ENCODE results near the gene CST8. TPM values are rescaled to one million over a fixed set of nuclear protein-coding genes. Genes with fewer than 3 reads are reported as not detected.
"Not testable (repeated sequence)": the region's sequence is repeated elsewhere in the genome, so short reads cannot be mapped to it uniquely, and the experiment has no call there.

Gene CST8
- total RNA-seq, 1 donor from 2014 or later: not detected

- no peak for DNase-seq (ENCODE audit: low read depth)
- Histone ChIP-seq H3K4me3 (ENCODE audit: low read depth, low read length) (no peak overlapping the region), H3K27me3 (ENCODE audit: control insufficient read depth, insufficient read depth, low read length) (no peaks in the 10 kb centered on the region), H3K36me3 (ENCODE audit: control insufficient read depth, insufficient read depth, low read length) (no peaks in the 10 kb centered on the region)
- no peak for TF ChIP-seq CTCF (IDR thresholded peaks at IDR 0.05; ENCODE audit: insufficient read depth, low read length, poor library complexity, severe bottlenecking)
Observed at GRCh38 chr20:23459461-23460150, 31.3 kb upstream of the CST8 start.

GRCh38 chr20:23461180-23461579, 29.7 kb upstream of the CST8 start:
- no peak for TF ChIP-seq CTCF (IDR thresholded peaks at IDR 0.05; ENCODE audit: insufficient read depth, low read length, poor library complexity, severe bottlenecking)
- H3K36me3 ChIP-seq (ENCODE audit: control insufficient read depth, insufficient read depth, low read length): no peaks in the 10 kb centered on the region

GRCh38 chr20:23466961-23467360, 24.0 kb upstream of the CST8 start:
- not testable (repeated sequence) for DNase-seq (ENCODE audit: low read depth); H3K27me3 ChIP-seq (ENCODE audit: control insufficient read depth, insufficient read depth, low read length); H3K36me3 ChIP-seq (ENCODE audit: control insufficient read depth, insufficient read depth, low read length); H3K4me3 ChIP-seq (ENCODE audit: low read depth, low read length)

More at GRCh38 chr20:23461180-23461579, 29.7 kb upstream of the CST8 start:
- Histone ChIP-seq H3K27me3 (ENCODE audit: control insufficient read depth, insufficient read depth, low read length) (no peaks in the 10 kb centered on the region), H3K4me3 (ENCODE audit: low read depth, low read length) (no peak overlapping the region)
- no peak for DNase-seq (ENCODE audit: low read depth)

- not testable (repeated sequence) for H3K27me3 ChIP-seq (ENCODE audit: control insufficient read depth, insufficient read depth, low read length); H3K36me3 ChIP-seq (ENCODE audit: control insufficient read depth, insufficient read depth, low read length); H3K4me3 ChIP-seq (ENCODE audit: low read depth, low read length); DNase-seq (ENCODE audit: low read depth)
Observed at GRCh38 chr20:23472306-23472705, 18.6 kb upstream of the CST8 start.

- H3K4me3 ChIP-seq (ENCODE audit: low read depth, low read length); H3K27me3 ChIP-seq (ENCODE audit: control insufficient read depth, insufficient read depth, low read length); DNase-seq (ENCODE audit: low read depth); H3K36me3 ChIP-seq (ENCODE audit: control insufficient read depth, insufficient read depth, low read length): not testable (repeated sequence)
Observed at GRCh38 chr20:23473293-23473692, 17.6 kb upstream of the CST8 start.

GRCh38 chr20:23475395-23475794, 15.5 kb upstream of the CST8 start:
- H3K36me3 ChIP-seq (ENCODE audit: control insufficient read depth, insufficient read depth, low read length): no peaks in the 10 kb centered on the region
- TF ChIP-seq CTCF (IDR thresholded peaks at IDR 0.05; ENCODE audit: insufficient read depth, low read length, poor library complexity, severe bottlenecking): no peak
- DNase-seq (ENCODE audit: low read depth): no peak
- H3K27me3 ChIP-seq (ENCODE audit: control insufficient read depth, insufficient read depth, low read length): no peaks in the 10 kb centered on the region
- H3K4me3 ChIP-seq (ENCODE audit: low read depth, low read length): no peak overlapping the region

- no peak overlapping the region for H3K4me3 ChIP-seq (ENCODE audit: low read depth, low read length)
- H3K36me3 ChIP-seq (ENCODE audit: control insufficient read depth, insufficient read depth, low read length): no peaks in the 10 kb centered on the region
- no peak for DNase-seq (ENCODE audit: low read depth)
- TF ChIP-seq CTCF (IDR thresholded peaks at IDR 0.05; ENCODE audit: insufficient read depth, low read length, poor library complexity, severe bottlenecking): no peak
- H3K27me3 ChIP-seq (ENCODE audit: control insufficient read depth, insufficient read depth, low read length): no peaks in the 10 kb centered on the region
Observed at GRCh38 chr20:23476015-23476754, 14.7 kb upstream of the CST8 start.

All from kidney epithelial cell (primary cell).